PC-9 (cell line): ENCODE measurements around the gene AATF.

Source experiments
- CTCF ChIP-seq: fragments of 200-600 bp; sonication (generic); conservative IDR thresholded peaks from 2 replicates; pipeline ENCODE4 v1.6.1; 2017; ENCODE audit warnings: mixed run types, antibody characterized with exemption, mild to moderate bottlenecking, moderate library complexity
- EZH2 ChIP-seq: fragments of 200-600 bp; sonication (generic); IDR thresholded peaks from 2 replicates; pipeline ENCODE4 v1.8.0; 2017; ENCODE audit warnings: antibody characterized with exemption, low read depth

- no peak for TF ChIP-seq CTCF
- TF ChIP-seq EZH2 = no peak
Observed at GRCh38 chr17:36931096-36931696, 17.6 kb upstream of the AATF start.
